H1 (cell line): Measurements from ENCODE around the gene DISP3. TPM values are rescaled to one million over a fixed set of nuclear protein-coding genes. Genes with fewer than 3 reads are reported as not detected.

Experiments
- CTCF ChIA-PET: fragments of 300-600 bp; sonication (Branson Sonifier 250); formaldehyde crosslinking; loops from one replicate; lab custom pipeline; 2021; ENCODE audit not compliant: partially characterized antibody; lab: Charles Lee
- POLR2A ChIA-PET: fragments of 300-600 bp; sonication (Branson Sonifier 250); formaldehyde crosslinking; loops from one replicate; lab custom pipeline; 2021; ENCODE audit warnings: inconsistent platforms; ENCODE audit not compliant: partially characterized antibody; lab: Charles Lee
- DNase-seq, 2 experiments: peaks; one replicate each; pipeline versions ENCODE4 v3.0.0 to v3.0.0-alpha.2; 2010 to 2022; ENCODE audit warnings: low spot score in 2 of 2, low read depth in 1 of 2, mixed read lengths in 1 of 2
- FAIRE-seq: peaks from 2 replicates; lab custom pipeline; 2011; peaks lifted over from hg19 to GRCh38; lab: Jason Lieb, UNC
- H2AFZ ChIP-seq: 2 replicates; pipeline ENCODE4 v1.8.1; 2012; ENCODE audit warnings: low read length, inconsistent platforms
- H2AK5ac ChIP-seq: 2 replicates; pipeline ENCODE4 v1.6.1; 2013; ENCODE audit warnings: low read depth, low read length
- H2BK120ac ChIP-seq: replicated peaks from 2 replicates; pipeline ENCODE3; 2013; ENCODE audit warnings: low read depth, low read length, inconsistent platforms
- H2BK12ac ChIP-seq: 2 replicates; pipeline ENCODE4 v1.6.1; 2013; ENCODE audit warnings: low read depth, low read length
- H2BK15ac ChIP-seq: 2 replicates; pipeline ENCODE4 v1.6.1; 2013; ENCODE audit warnings: low read length
- H2BK20ac ChIP-seq: 2 replicates; pipeline ENCODE4 v1.6.1; 2013; ENCODE audit warnings: low read length
- H2BK5ac ChIP-seq: 2 replicates; pipeline ENCODE4 v1.6.1; 2013; ENCODE audit warnings: low read depth, low read length
- H3K14ac ChIP-seq: 2 replicates; pipeline ENCODE4 v1.6.1; 2013; ENCODE audit warnings: inconsistent platforms; ENCODE audit not compliant: insufficient read length
- H3K18ac ChIP-seq: 2 replicates; pipeline ENCODE4 v1.6.1; 2013; ENCODE audit warnings: low read length; ENCODE audit errors: extremely low read depth
- H3K23ac ChIP-seq: 2 replicates; pipeline ENCODE4 v1.6.1; 2013; ENCODE audit warnings: inconsistent platforms; ENCODE audit not compliant: insufficient read length
- H3K23me2 ChIP-seq: 2 replicates; pipeline ENCODE4 v1.6.1; 2013; ENCODE audit warnings: low read depth, low read length
- H3K27ac ChIP-seq: 2 replicates; pipeline ENCODE4 v1.6.1; 2011; ENCODE audit warnings: low read depth, low read length, inconsistent platforms
- H3K27me3 ChIP-seq, 4 experiments: replicated peaks in 1 of 4; 1 replicate in 1 of 4; 2 replicates in 3 of 4; pipeline versions ENCODE4 v1.6.1 to v1.8.1; 2011 to 2013; ENCODE audit warnings: low read length in 3 of 4, mild to moderate bottlenecking in 3 of 4, inconsistent platforms in 2 of 4, mixed read lengths in 2 of 4, moderate library complexity in 1 of 4; ENCODE audit not compliant: control insufficient read depth in 3 of 4, insufficient read depth in 3 of 4; ENCODE audit errors: extremely low read depth in 1 of 4
- H3K36me3 ChIP-seq, 4 experiments: 2 replicates each; pipeline versions ENCODE4 v1.6.1 to v1.8.1; 2011 to 2013; ENCODE audit warnings: mild to moderate bottlenecking in 4 of 4, low read length in 3 of 4, moderate library complexity in 2 of 4, control low read depth in 1 of 4, inconsistent platforms in 1 of 4; ENCODE audit not compliant: insufficient read depth in 4 of 4, control insufficient read depth in 2 of 4
- H3K4ac ChIP-seq: replicated peaks from 2 replicates; pipeline ENCODE3; 2013; ENCODE audit warnings: low read length, low read depth, mixed read lengths, inconsistent platforms; ENCODE audit not compliant: insufficient read length
- H3K4me1 ChIP-seq, 4 experiments: replicated peaks in 1 of 4; 1 replicate in 1 of 4; 2 replicates in 3 of 4; pipeline versions ENCODE4 v1.6.1 to v1.8.1; 2011 to 2013; ENCODE audit warnings: low read length in 3 of 4, inconsistent platforms in 2 of 4, mixed read lengths in 1 of 4; ENCODE audit not compliant: insufficient read depth in 4 of 4, control insufficient read depth in 3 of 4
- H3K4me2 ChIP-seq, 2 experiments: 2 replicates each; pipeline versions ENCODE4 v1.6.1 to v1.8.1; 2011 to 2013; ENCODE audit warnings: low read depth in 2 of 2, low read length in 2 of 2, control low read depth in 1 of 2, inconsistent platforms in 1 of 2, mild to moderate bottlenecking in 1 of 2; ENCODE audit not compliant: insufficient read depth in 1 of 2
- H3K4me3 ChIP-seq, 4 experiments: fragments of 200-600, 300-600 bp in 1 of 4; sonication (generic), shearing (Covaris generic), sonication (Bioruptor Twin) in 1 of 4; 2 replicates each; pipeline versions ENCODE4 v1.5.1 to v1.8.1; 2011 to 2016; ENCODE audit warnings: low read length in 4 of 4, low read depth in 3 of 4, control low read depth in 2 of 4, inconsistent platforms in 2 of 4, mild to moderate bottlenecking in 2 of 4, mixed read lengths in 1 of 4, moderate library complexity in 1 of 4; ENCODE audit not compliant: insufficient read depth in 2 of 4; ENCODE audit errors: extremely low read depth in 1 of 4
- H3K56ac ChIP-seq: replicated peaks from 2 replicates; pipeline ENCODE3; 2013; ENCODE audit warnings: low read depth, mild to moderate bottlenecking, mixed read lengths, low read length, inconsistent platforms; ENCODE audit not compliant: insufficient read length
- H3K79me1 ChIP-seq: 2 replicates; pipeline ENCODE4 v1.6.1; 2013; ENCODE audit warnings: low read depth, low read length, control low read depth
- H3K79me2 ChIP-seq, 2 experiments: 2 replicates each; pipeline versions ENCODE4 v1.6.1 to v1.8.1; 2012 to 2013; ENCODE audit warnings: low read length in 2 of 2, mild to moderate bottlenecking in 2 of 2, inconsistent platforms in 1 of 2; ENCODE audit not compliant: insufficient read depth in 2 of 2, control insufficient read depth in 1 of 2
- H3K9ac ChIP-seq, 4 experiments: replicated peaks in 1 of 4; 1 replicate in 1 of 4; 2 replicates in 3 of 4; pipeline versions ENCODE4 v1.6.1 to v1.8.1; 2011 to 2013; ENCODE audit warnings: low read depth in 3 of 4, low read length in 3 of 4, control low read depth in 2 of 4, mild to moderate bottlenecking in 2 of 4, moderate library complexity in 2 of 4, inconsistent platforms in 1 of 4; ENCODE audit errors: extremely low read depth in 1 of 4
- H3K9me3 ChIP-seq, 2 experiments: 2 replicates each; pipeline versions ENCODE4 v1.6.1 to v1.8.1; 2012 to 2013; ENCODE audit warnings: mild to moderate bottlenecking in 2 of 2, moderate library complexity in 2 of 2, control low read depth in 1 of 2, inconsistent platforms in 1 of 2, low read depth in 1 of 2, low read length in 1 of 2, mixed read lengths in 1 of 2; ENCODE audit not compliant: insufficient read depth in 2 of 2
- H4K20me1 ChIP-seq, 2 experiments: replicated peaks in 1 of 2; 2 replicates each; pipeline versions ENCODE3 to v1.8.1; 2011 to 2013; ENCODE audit warnings: inconsistent platforms in 2 of 2, low read length in 2 of 2, mild to moderate bottlenecking in 1 of 2; ENCODE audit not compliant: insufficient read depth in 2 of 2, control insufficient read depth in 1 of 2
- H4K5ac ChIP-seq: 2 replicates; pipeline ENCODE4 v1.6.1; 2013; ENCODE audit warnings: low read length, low read depth, mixed read lengths, inconsistent platforms; ENCODE audit not compliant: insufficient read length
- H4K8ac ChIP-seq: 2 replicates; pipeline ENCODE4 v1.8.0; 2013; ENCODE audit warnings: mild to moderate bottlenecking, moderate library complexity, low read length, inconsistent platforms; ENCODE audit not compliant: insufficient read depth; ENCODE audit errors: extremely low read depth
- H4K91ac ChIP-seq: replicated peaks from 2 replicates; pipeline ENCODE3; 2013; ENCODE audit warnings: low read length, mixed read lengths, inconsistent platforms; ENCODE audit not compliant: insufficient read length
- BCL11A ChIP-seq, 2 experiments: IDR thresholded peaks; one replicate each; pipeline ENCODE4 v1.6.1; 2011; ENCODE audit warnings: low read depth in 2 of 2, low read length in 2 of 2, mild to moderate bottlenecking in 2 of 2
- CHD1 ChIP-seq: IDR thresholded peaks from 2 replicates; pipeline ENCODE4 v1.6.1; 2012; ENCODE audit warnings: low read depth, low read length, improper control_type of control experiment
- CREB1 ChIP-seq: IDR thresholded peaks from 2 replicates; pipeline ENCODE4 v1.6.1; 2012; ENCODE audit warnings: inconsistent platforms
- EGR1 ChIP-seq: IDR thresholded peaks from 2 replicates; pipeline ENCODE4 v1.6.1; 2011; ENCODE audit warnings: low read depth, low read length, borderline replicate concordance
- EZH2 ChIP-seq: fragments of 200-600 bp; sonication (generic); IDR thresholded peaks from 2 replicates; pipeline ENCODE4 v1.7.1; 2012; ENCODE audit warnings: low read depth, mild to moderate bottlenecking, moderate library complexity, low read length, inconsistent platforms; ENCODE audit not compliant: severe bottlenecking
- GABPA ChIP-seq: IDR thresholded peaks from 2 replicates; pipeline ENCODE4 v1.6.1; 2011; ENCODE audit warnings: mild to moderate bottlenecking, low read length, moderate library complexity, borderline replicate concordance; ENCODE audit not compliant: insufficient read depth
- KDM1A ChIP-seq: fragments of 200-600, 300-600 bp; sonication (generic); IDR thresholded peaks from 2 replicates; pipeline ENCODE4 v1.7.1; 2016; ENCODE audit warnings: mild to moderate bottlenecking, low read length, borderline replicate concordance
- KDM5A ChIP-seq: fragments of 200-600 bp; IDR thresholded peaks from 2 replicates; pipeline ENCODE4 v1.7.1; 2012; ENCODE audit warnings: mild to moderate bottlenecking, low read length, inconsistent platforms, mixed read lengths
- POLR2A ChIP-seq, 2 experiments: IDR thresholded peaks; 1 replicate in 1 of 2; 2 replicates in 1 of 2; pipeline ENCODE4 v1.6.1; 2011; ENCODE audit warnings: low read depth in 2 of 2, low read length in 2 of 2, mild to moderate bottlenecking in 2 of 2; ENCODE audit errors: control extremely low read depth in 1 of 2
- RBBP5 ChIP-seq: IDR thresholded peaks from 2 replicates; pipeline ENCODE4 v1.7.1; 2012; ENCODE audit warnings: low read depth, mild to moderate bottlenecking, inconsistent platforms, low read length, moderate library complexity, borderline replicate concordance
- RNF2 ChIP-seq: fragments of 200-900, 300-1000 bp; sonication (generic); IDR thresholded peaks from 2 replicates; pipeline ENCODE4 v1.7.1; 2016; ENCODE audit warnings: borderline replicate concordance, low read depth, mild to moderate bottlenecking, antibody characterized with exemption, low read length; ENCODE audit not compliant: poor library complexity, severe bottlenecking; ENCODE audit errors: missing control alignments
- WGBS, 2 experiments: shearing (Covaris generic) in 1 of 2; methylation state at CpG; one replicate each; pipeline versions ENCODE4 v1.1.6 to v1.1.7; 2013 to 2015; ENCODE audit warnings: low lambda C conversion rate in 2 of 2, mixed read lengths in 2 of 2, inconsistent platforms in 1 of 2, low coverage in 1 of 2, missing lambda C conversion rate in 1 of 2; ENCODE audit not compliant: insufficient replicate concordance in 2 of 2, insufficient coverage in 1 of 2, insufficient read length in 1 of 2; ENCODE audit errors: extremely low coverage in 1 of 2, missing lambda C conversion rate in 1 of 2; 5-methylcytosine and 5-hydroxymethylcytosine counted together
- polyA plus RNA-seq, 7 experiments: library from polyadenylated mRNA; depleted of rRNA in 3 of 7; stranded (reverse) in 5 of 7; unstranded in 2 of 7; fragments of >200 nt in 5 of 7; fragments of 200-250 nt in 2 of 7; gene quantifications; 1 replicate in 5 of 7; 2 replicates in 1 of 7; 4 replicates in 1 of 7; pipeline versions ENCODE4 v1.2.1 to v1.2.3, GENCODE V29; 2011 to 2013; ENCODE audit warnings: missing spikeins in 2 of 7, mixed read lengths in 2 of 7
- total RNA-seq: library from RNA; stranded (reverse); fragmentation: NEBNext Ultra II Directional; extraction: Animal tissue kit (Norgen Biotek cat#: 25700); gene quantifications from 2 replicates; pipeline ENCODE4 v1.2.1, GENCODE V29; 2021

Gene DISP3
- total and polyA plus RNA-seq, 2 of the 8 experiments (the other 6 are each of a cell fraction or from before 2014, with no cell fraction given), result 3.4 to 4.6 TPM

- Histone ChIP-seq H2AFZ (no peak overlapping the region), H3K36me3 (peaks cover 0 to 24% (median 10%) of the 10 kb centered on the region in 4 experiments; a peak in 5 of 8 replicates), H3K9ac (no peak overlapping the region), H3K27me3 (no peaks in the 10 kb centered on the region), H3K14ac (no peak overlapping the region), H2BK12ac (no peak overlapping the region), H3K18ac (no peak overlapping the region), H3K9me3 (peaks cover 12 to 25% of the 10 kb centered on the region in 2 experiments), H2BK20ac (no peak overlapping the region), H2BK120ac (no peak overlapping the region), H3K23ac (no peak overlapping the region), H2BK15ac (no peak overlapping the region), H3K4ac (no peak overlapping the region), H4K20me1 (no peaks in the 10 kb centered on the region), H2BK5ac (no peak overlapping the region), H3K79me2 (no peaks in the 10 kb centered on the region), H4K5ac (no peak overlapping the region), H3K56ac (no peak overlapping the region), H3K4me2 (no peak overlapping the region), H3K4me1 (no peaks in the 10 kb centered on the region), H4K91ac (no peak overlapping the region), H3K79me1 (no peaks in the 10 kb centered on the region), H3K27ac (no peak overlapping the region), H3K23me2 (no peaks in the 10 kb centered on the region), H3K4me3 (no peak overlapping the region), H2AK5ac (no peak overlapping the region), H4K8ac (no peak overlapping the region)
- DNase-seq (no peak), FAIRE-seq (no peak)
- ChIA-PET CTCF (interaction anchor here (0.7 to 1.4 kb wide), 3 partner anchors 38 to 138 kb away, joined by 3 read pairs; no protein-coding TSS in a partner anchor), POLR2A (no interaction called here)
- 83% methylated on average over 2 of the region's 2 CpGs; no CpG with 5 or more reads in 1 of the 2 experiments for WGBS, 2 experiments
- no peak for TF ChIP-seq RNF2
- no peak for TF ChIP-seq CREB1
- TF ChIP-seq KDM1A, result no peak
- TF ChIP-seq CHD1, result no peak
- no peak for TF ChIP-seq POLR2A (IDR thresholded peaks at IDR 0.05; ENCODE audit: control extremely low read depth in 1 of 2, low read depth in 2 of 2, low read length in 2 of 2)
- no peak for TF ChIP-seq KDM5A
- no peak for TF ChIP-seq EZH2
- no peak for TF ChIP-seq EGR1
- TF ChIP-seq BCL11A (IDR thresholded peaks at IDR 0.05; ENCODE audit: low read depth in 2 of 2, low read length in 2 of 2), result no peak
- TF ChIP-seq RBBP5, result no peak
- TF ChIP-seq GABPA, result no peak
Measured at GRCh38 chr1:11507309-11507708, 28.4 kb downstream of the DISP3 start.
